Measurements from ENCODE around the gene GRWD1. TPM values are rescaled to one million over a fixed set of nuclear protein-coding genes. Genes with fewer than 3 reads are reported as not detected.
"Not testable (repeated sequence)": the region's sequence is repeated elsewhere in the genome, so short reads cannot be mapped to it uniquely, and the experiment has no call there.

The GRWD1 gene
- total and polyA plus RNA-seq, 7 donors, result 24.2 to 53.7 (median 42.0) TPM

DNA sequence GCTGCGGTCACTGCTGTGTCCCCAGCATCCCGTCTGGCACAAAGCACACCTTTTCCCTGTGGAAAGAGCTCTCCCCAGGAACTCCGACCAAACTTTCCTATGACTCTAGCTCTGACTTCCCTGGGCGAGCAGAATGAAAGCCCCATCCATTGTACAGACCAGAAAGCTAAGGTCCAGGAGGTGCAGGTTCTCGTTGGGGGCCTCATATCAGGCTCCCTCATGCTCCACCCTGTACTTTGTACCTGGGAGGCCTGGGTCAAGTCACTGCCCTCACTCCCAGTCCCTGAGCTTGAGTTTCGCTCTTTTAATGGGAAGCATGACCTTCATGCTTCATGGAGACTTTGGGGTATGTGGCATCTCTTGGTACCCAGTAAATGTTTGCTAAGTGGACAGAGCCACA lies 41.8 kb downstream of the GRWD1 start:
- Histone ChIP-seq H3K36me3 (ENCODE audit: insufficient read depth in 1 of 2, low read depth in 1 of 2) (no peaks in the 10 kb centered on the region), H3K4me1 (peaks cover 8% of the 10 kb centered on the region), H3K27me3 (ENCODE audit: insufficient read depth in 3 of 3, low read length in 2 of 3) (peaks cover 0 to 26% (median 5%) of the 10 kb centered on the region in 3 donors), H3K4me3 (no peak overlapping the region), H3K27ac (no peak overlapping the region), H3K9me3 (no peaks in the 10 kb centered on the region)
- DNase-seq, result no peak
- TF ChIP-seq, protein P1, sequence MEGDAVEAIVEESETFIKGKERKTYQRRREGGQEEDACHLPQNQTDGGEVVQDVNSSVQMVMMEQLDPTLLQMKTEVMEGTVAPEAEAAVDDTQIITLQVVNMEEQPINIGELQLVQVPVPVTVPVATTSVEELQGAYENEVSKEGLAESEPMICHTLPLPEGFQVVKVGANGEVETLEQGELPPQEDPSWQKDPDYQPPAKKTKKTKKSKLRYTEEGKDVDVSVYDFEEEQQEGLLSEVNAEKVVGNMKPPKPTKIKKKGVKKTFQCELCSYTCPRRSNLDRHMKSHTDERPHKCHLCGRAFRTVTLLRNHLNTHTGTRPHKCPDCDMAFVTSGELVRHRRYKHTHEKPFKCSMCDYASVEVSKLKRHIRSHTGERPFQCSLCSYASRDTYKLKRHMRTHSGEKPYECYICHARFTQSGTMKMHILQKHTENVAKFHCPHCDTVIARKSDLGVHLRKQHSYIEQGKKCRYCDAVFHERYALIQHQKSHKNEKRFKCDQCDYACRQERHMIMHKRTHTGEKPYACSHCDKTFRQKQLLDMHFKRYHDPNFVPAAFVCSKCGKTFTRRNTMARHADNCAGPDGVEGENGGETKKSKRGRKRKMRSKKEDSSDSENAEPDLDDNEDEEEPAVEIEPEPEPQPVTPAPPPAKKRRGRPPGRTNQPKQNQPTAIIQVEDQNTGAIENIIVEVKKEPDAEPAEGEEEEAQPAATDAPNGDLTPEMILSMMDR (IDR thresholded peaks at IDR 0.05), result no peak
- intact Hi-C loops (cut with DNase I), result no loop called here
- ATAC-seq, result no peak
- WGBS, 3 donors, result 74 to 80% (median 79%) methylated on average over 6 of the region's 6 CpGs

GRCh38 chr19:48487948-48488347 lies 42.2 kb downstream of the GRWD1 start:
- peak; percentile 78 to 85 (median 81) for ATAC-seq
- TF ChIP-seq, protein P1 (IDR thresholded peaks at IDR 0.05), result no peak
- H3K9me3 ChIP-seq, result no peaks in the 10 kb centered on the region
- 25 to 50% (median 36%) methylated on average over 8 of the region's 8 CpGs for WGBS, 3 donors
- peaks cover 8% of the 10 kb centered on the region for H3K4me1 ChIP-seq
- DNase-seq, result peak; percentile 76 to 87
- H3K27ac ChIP-seq, result no peak overlapping the region
- H3K27me3 ChIP-seq (ENCODE audit: insufficient read depth in 3 of 3, low read length in 2 of 3), result peaks cover 0 to 30% (median 9%) of the 10 kb centered on the region in 3 donors
- no peak overlapping the region for H3K4me3 ChIP-seq
- intact Hi-C loops (cut with DNase I), result loop anchor here in 1 of 2 donors (2.0 kb wide), 1 partner anchor 99 kb away; no protein-coding TSS in a partner anchor
- H3K36me3 ChIP-seq (ENCODE audit: insufficient read depth in 1 of 2, low read depth in 1 of 2), result no peaks in the 10 kb centered on the region

DNA sequence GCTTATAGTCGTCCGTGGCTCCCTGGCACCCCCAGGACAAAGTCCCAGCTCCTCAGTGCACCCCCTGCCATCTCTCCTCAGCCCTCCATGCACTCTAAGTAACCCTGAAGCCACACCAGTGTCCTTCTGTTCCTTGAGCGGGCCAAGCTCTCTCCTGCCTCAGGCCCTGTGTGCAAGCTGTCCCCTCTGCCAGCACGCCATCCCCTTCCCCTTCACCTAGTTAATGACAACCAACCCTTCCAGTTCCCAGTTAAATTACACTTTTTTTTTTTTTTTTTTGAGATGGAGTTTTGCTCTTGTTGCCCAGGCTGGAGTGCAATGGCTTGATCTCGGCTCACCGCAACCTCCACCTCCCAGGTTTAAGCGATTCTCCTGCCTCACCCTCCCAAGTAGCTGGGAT lies 42.7 kb downstream of the GRWD1 start:
- WGBS, 3 donors, result 81 to 85% (median 82%) methylated on average over 7 of the region's 7 CpGs
- H3K27me3 ChIP-seq (ENCODE audit: insufficient read depth in 3 of 3, low read length in 2 of 3), result peaks cover 0 to 31% (median 9%) of the 10 kb centered on the region in 3 donors
- not testable (repeated sequence) for H3K27ac ChIP-seq

DNA sequence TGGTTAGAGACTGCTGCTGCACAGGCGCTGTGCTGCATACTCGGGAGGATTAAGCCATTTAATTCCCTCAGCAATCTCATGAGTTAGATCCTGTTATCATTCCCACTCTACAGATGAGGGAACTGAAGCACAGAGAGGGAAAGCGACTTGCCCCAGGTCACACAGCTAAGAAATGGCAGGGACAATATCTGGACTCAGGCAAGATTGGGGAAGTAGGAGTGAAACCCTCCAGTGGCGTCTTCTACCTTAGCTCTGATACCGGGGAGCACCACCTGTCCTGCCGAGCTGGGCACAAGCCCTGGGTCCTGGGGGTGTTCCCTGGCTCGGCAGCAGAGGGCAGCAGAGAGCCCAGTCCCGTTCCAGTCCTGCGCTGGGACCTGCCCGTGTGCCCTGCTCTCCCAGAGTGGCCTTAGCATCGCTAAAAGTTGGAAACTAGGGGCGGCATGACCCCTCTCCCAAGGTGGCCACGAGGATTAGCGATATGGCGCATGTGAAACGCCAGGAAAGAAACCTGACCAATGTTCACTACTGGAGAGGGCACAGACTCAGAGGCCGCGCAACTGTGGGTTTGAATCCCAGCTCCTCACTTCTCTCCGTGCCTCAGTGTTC lies 43.9 kb downstream of the GRWD1 start:
- ATAC-seq (peak; percentile 52 to 71 (median 57)), DNase-seq (peak; percentile 76 to 88)
- WGBS, 3 donors, result 16 to 20% (median 20%) methylated on average over 19 of the region's 19 CpGs
- intact Hi-C loops (cut with DNase I), result loop anchor here (1.0 to 2.0 kb wide), 2 partner anchors 95 to 97 kb away; no protein-coding TSS in a partner anchor
- H3K36me3 ChIP-seq (ENCODE audit: insufficient read depth in 1 of 2, low read depth in 1 of 2), result no peaks in the 10 kb centered on the region
- TF ChIP-seq, protein P1 (IDR thresholded peaks at IDR 0.05), result peak; percentile 92
- peaks cover 0 to 37% (median 13%) of the 10 kb centered on the region in 3 donors for H3K27me3 ChIP-seq (ENCODE audit: insufficient read depth in 3 of 3, low read length in 2 of 3)
- peaks cover 8% of the 10 kb centered on the region for H3K4me1 ChIP-seq
- H3K27ac ChIP-seq, result no peak overlapping the region
- no peak overlapping the region for H3K4me3 ChIP-seq
- H3K9me3 ChIP-seq, result no peaks in the 10 kb centered on the region

More for the DNA sequence above, 42.7 kb downstream of the GRWD1 start:
- H3K36me3 ChIP-seq (ENCODE audit: insufficient read depth in 1 of 2, low read depth in 1 of 2); DNase-seq; H3K9me3 ChIP-seq; H3K4me1 ChIP-seq; H3K4me3 ChIP-seq; ATAC-seq: not testable (repeated sequence)
- intact Hi-C loops (cut with DNase I), result loop anchor here in 1 of 2 donors (2.0 kb wide), 1 partner anchor 98 kb away; no protein-coding TSS in a partner anchor

GRCh38 chr19:48490981-48491792 lies 45.4 kb downstream of the GRWD1 start:
- H3K36me3 ChIP-seq (ENCODE audit: insufficient read depth in 1 of 2, low read depth in 1 of 2), result no peaks in the 10 kb centered on the region
- peaks cover 0 to 38% (median 13%) of the 10 kb centered on the region in 3 donors for H3K27me3 ChIP-seq (ENCODE audit: insufficient read depth in 3 of 3, low read length in 2 of 3)
- intact Hi-C loops (cut with DNase I), result no loop called here
- ATAC-seq, result no peak
- no peak overlapping the region for H3K4me3 ChIP-seq
- no peak overlapping the region for H3K27ac ChIP-seq
- DNase-seq, result peak in 1 of 2 donors; percentile 43
- TF ChIP-seq, protein P1 (IDR thresholded peaks at IDR 0.05), result no peak
- no peaks in the 10 kb centered on the region for H3K9me3 ChIP-seq
- peaks cover 8% of the 10 kb centered on the region for H3K4me1 ChIP-seq
- WGBS, 3 donors, result 5 to 7% (median 7%) methylated on average over 36 to 50 of the region's 50 CpGs
